ENCODE data around the gene ZNF689. TPM values are rescaled to one million over a fixed set of nuclear protein-coding genes. Genes with fewer than 3 reads are reported as not detected.
"Not testable (repeated sequence)": the region's sequence is repeated elsewhere in the genome, so short reads cannot be mapped to it uniquely, and the experiment has no call there.

ZNF689 gene
- total RNA-seq, 2 experiments from 2014 or later = 14.8 to 15.5 TPM

DNA sequence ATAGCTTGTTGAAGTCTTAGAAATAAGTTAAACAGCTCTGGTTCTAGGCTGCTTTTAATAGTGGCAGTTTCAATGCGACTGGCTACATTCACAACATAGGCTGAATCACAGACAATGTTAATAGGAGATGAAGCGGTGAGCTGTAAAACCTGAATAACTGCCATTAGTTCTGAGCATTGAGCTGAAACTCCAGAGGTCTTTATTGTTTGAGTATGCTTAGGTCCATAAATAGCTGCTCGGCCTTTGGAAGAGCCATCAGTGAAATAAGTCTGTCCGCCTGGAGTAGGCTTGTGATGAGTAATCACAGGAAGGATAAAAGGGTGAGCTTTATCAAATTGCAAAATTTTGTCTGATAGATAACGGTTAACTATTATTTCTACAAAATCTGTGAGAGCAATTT, 9.4 kb upstream of the ZNF689 start:
- Mint-ChIP-seq H3K4me3 (no peak overlapping the region), H3K4me1 (peaks cover 3% of the 10 kb centered on the region), H3K27ac (no peak overlapping the region), H3K9me3 (no peaks in the 10 kb centered on the region), H3K27me3 (peaks cover 5% of the 10 kb centered on the region), H3K36me3 (no peaks in the 10 kb centered on the region)
- DNase-seq = no peak

DNA sequence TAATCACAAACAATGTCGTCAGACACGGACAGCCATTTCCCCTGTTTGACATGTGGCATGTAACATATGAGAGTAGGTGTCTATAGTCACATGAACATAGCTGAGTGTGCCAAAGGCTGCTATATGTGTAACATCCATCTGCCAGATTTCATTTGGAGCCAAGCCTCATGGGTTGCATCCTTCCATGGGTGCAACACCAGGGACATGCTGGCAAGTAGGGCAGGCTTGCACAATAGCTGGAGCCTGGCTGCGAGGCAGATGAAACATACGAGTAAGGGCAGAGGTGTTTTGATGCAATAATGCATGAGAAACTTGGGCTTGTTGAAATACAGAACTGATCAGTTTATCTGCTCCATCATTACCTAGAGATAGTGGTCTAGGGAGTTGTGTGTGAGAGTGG, 9.0 kb upstream of the ZNF689 start:
- peaks cover 3% of the 10 kb centered on the region for H3K4me1 Mint-ChIP-seq
- no peak overlapping the region for H3K27ac Mint-ChIP-seq
- DNase-seq = no peak
- no peaks in the 10 kb centered on the region for H3K9me3 Mint-ChIP-seq
- peaks cover 5% of the 10 kb centered on the region for H3K27me3 Mint-ChIP-seq
- H3K36me3 Mint-ChIP-seq = no peaks in the 10 kb centered on the region
- no peak overlapping the region for H3K4me3 Mint-ChIP-seq

DNA sequence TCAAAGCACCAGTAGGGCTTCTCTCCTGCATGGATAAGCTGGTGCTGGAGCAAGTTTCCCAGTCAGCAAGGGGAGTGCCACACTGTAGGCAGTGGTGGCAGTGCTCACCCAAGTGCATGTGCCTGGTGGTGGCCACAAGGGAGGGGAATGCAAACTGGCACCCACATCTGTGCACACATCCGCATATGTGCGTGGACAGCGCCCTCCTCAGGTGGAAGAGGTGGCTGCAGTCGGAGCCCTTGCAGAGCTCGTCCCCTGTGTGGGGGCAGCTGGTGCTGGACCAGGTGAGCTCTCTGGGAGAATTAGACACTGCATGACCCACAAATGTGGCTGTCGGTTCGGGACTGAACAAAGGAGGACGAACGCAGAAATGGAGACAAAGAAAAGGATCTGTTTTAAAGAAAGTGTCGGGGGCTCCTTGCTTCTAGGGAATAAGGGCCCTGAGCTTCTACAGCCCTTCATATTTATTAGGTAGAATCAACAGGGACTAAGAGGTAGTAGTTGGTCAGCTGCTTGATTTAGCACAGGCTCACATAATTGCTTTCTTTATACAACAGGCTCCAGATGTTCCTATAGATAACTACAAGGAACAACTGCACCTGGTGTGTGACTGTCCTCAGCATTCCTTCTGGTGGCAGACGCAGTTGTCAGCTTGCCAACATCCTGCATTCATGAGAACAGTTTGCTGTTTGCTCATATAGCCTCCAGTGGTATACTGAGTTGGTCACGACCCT, 5.3 kb upstream of the ZNF689 start:
- H3K27ac Mint-ChIP-seq = no peak overlapping the region
- DNase-seq = peak; percentile 77
- H3K36me3 Mint-ChIP-seq = no peaks in the 10 kb centered on the region
- H3K4me1 Mint-ChIP-seq = peaks cover 7% of the 10 kb centered on the region
- no peaks in the 10 kb centered on the region for H3K9me3 Mint-ChIP-seq
- no peaks in the 10 kb centered on the region for H3K27me3 Mint-ChIP-seq
- H3K4me3 Mint-ChIP-seq = no peak overlapping the region

DNA sequence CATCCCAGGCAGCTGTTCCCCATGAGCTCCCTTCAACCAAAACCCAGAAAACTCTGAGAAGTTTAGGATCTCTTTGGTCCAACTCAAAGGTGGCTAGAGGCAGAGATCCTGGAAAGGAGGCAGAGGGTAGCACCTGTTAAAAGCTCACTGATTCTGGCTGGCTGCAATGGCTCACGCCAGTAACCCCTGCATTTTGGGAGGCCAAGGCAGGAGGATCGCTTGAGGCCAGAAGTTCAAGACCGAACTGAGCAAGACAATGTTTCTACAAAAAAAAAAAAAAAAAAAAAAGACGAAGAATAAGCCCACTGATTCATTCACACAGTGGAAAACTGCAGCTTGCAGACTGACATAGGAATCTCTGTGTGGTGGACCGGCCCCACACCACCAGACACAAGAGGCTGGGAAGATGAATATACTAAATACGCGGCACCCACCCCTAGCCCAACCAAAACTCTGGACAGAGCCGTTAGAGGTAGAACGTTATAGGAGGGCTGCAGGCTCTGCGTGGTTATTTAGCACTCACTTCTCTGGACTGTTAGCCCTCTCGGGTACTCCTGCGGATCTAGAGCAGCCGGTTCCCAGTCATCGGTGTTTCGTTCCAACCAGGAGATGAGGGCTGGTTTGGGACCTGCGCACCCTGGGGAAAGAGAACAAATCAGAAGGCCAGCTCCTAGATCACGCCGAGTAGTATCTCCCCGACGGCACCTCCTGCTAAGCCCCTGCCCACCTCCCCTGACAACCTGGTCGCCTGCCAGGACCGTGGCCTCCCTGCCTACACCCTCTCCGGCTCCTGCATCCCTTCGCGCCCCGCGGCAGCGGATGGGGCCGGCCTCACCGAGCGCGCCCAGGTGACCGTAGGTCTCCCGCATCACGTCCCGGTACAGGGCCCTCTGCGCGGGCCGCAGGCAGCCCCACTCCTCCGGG, 925 bp downstream of the ZNF689 start:
- H3K9me3 Mint-ChIP-seq = no peaks in the 10 kb centered on the region
- H3K4me1 Mint-ChIP-seq = peaks cover 17% of the 10 kb centered on the region
- H3K4me3 Mint-ChIP-seq = peak overlapping the region; percentile 91
- peak; percentile 56 for DNase-seq
- H3K27me3 Mint-ChIP-seq = no peaks in the 10 kb centered on the region
- peaks cover 23% of the 10 kb centered on the region for H3K36me3 Mint-ChIP-seq
- H3K27ac Mint-ChIP-seq = peak overlapping the region; percentile 94

DNA sequence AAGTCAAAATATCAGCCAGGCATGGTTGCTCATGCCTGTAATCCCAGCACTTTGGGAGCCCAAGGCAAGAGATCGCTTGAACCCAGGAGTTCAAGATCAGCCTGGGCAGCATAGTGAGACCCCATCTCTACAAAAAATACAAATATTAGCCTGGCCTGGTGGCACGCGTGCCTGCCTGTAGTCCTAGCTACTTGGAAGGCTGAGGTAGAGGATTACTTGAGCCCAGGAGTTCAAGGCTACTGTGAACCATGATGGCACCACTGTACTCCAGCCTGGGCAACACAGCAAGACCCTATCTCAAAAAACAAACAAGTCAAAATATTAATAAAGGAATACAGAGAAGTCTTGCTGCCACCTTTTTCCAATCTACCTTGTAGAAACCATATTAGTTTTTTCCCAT, 4.2 kb downstream of the ZNF689 start:
- H3K27ac Mint-ChIP-seq = no peak overlapping the region
- H3K36me3 Mint-ChIP-seq = peaks cover 28% of the 10 kb centered on the region
- no peak for DNase-seq
- no peaks in the 10 kb centered on the region for H3K27me3 Mint-ChIP-seq
- no peak overlapping the region for H3K4me3 Mint-ChIP-seq
- H3K4me1 Mint-ChIP-seq = peaks cover 17% of the 10 kb centered on the region
- no peaks in the 10 kb centered on the region for H3K9me3 Mint-ChIP-seq

DNA sequence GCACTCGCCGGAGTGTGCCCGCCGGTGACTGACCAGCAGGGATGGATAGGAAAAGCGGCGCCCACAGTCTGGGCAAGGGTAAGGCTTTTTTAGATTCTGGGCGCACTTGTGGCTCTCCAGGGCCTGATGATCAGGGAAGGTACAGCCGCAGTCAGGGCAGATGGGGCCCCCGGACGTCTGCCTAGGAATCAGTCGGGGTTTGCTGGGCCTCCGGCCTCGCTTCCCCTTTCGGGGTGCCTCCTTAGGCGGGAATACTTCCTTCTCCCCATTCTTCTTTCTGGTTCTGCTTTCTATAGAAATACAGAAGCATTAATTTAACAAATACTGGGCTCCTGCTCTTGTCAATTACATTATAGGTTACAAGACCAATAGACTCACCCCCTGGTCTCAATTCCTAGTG, 5.0 kb downstream of the ZNF689 start:
- Mint-ChIP-seq H3K9me3 (no peaks in the 10 kb centered on the region), H3K27me3 (no peaks in the 10 kb centered on the region), H3K4me3 (no peak overlapping the region), H3K27ac (no peak overlapping the region), H3K36me3 (peaks cover 28% of the 10 kb centered on the region), H3K4me1 (peaks cover 11% of the 10 kb centered on the region)
- DNase-seq = no peak

DNA sequence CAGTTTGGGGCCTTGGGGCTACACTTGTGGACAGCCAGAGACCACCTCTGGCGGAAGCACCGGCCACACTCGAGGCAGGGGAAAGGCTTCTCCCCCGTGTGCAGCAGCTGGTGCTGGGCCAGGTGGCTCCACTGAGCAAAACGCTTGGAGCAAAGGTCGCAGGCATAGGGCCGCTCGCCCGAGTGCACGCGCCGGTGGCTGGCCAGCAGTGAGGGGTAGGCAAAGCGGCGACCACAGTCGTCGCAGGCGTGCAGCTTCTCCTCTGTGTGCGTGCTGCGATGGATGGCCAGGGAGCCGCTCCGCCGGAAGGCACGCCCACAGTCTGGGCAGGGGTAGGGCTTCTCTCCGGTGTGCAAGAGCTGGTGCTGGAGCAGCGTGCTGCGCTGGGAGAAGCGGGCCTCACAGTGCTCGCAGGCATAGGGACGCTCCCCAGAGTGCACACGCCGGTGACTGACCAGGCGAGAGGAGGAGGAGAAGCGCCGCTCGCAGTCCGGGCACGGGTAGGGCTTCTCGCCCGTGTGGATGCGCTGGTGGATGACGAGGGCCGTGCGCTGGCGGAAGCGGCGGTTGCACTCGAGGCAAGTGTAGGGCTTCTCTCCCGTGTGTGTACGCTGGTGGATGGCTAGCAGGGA, 5.8 kb downstream of the ZNF689 start:
- Mint-ChIP-seq H3K9me3 (no peaks in the 10 kb centered on the region), H3K27ac (no peak overlapping the region), H3K4me1 (peaks cover 11% of the 10 kb centered on the region), H3K4me3 (no peak overlapping the region), H3K27me3 (no peaks in the 10 kb centered on the region), H3K36me3 (peaks cover 28% of the 10 kb centered on the region)
- no peak for DNase-seq

DNA sequence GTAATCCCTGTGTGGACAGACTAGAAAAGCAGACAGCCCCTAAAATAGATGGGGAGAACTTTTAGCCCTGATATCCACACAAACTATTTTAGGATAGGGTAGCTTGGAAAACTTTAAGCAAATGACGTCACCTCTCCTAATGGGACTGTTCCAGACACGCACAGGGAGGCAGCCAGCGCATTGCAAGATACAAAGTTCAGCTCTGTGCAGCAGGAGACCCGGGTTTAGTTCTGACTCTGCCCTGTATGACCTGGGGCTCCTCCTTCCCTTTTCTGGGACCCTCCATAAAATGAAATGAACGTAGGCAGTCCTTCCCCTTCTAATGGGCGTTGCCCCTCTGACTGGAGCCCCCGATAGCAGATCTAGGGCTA, 6.3 kb downstream of the ZNF689 start:
- no peak overlapping the region for H3K4me3 Mint-ChIP-seq
- no peak for DNase-seq
- H3K36me3 Mint-ChIP-seq = peaks cover 26% of the 10 kb centered on the region
- peaks cover 8% of the 10 kb centered on the region for H3K4me1 Mint-ChIP-seq
- no peak overlapping the region for H3K27ac Mint-ChIP-seq
- no peaks in the 10 kb centered on the region for H3K9me3 Mint-ChIP-seq
- no peaks in the 10 kb centered on the region for H3K27me3 Mint-ChIP-seq

DNA sequence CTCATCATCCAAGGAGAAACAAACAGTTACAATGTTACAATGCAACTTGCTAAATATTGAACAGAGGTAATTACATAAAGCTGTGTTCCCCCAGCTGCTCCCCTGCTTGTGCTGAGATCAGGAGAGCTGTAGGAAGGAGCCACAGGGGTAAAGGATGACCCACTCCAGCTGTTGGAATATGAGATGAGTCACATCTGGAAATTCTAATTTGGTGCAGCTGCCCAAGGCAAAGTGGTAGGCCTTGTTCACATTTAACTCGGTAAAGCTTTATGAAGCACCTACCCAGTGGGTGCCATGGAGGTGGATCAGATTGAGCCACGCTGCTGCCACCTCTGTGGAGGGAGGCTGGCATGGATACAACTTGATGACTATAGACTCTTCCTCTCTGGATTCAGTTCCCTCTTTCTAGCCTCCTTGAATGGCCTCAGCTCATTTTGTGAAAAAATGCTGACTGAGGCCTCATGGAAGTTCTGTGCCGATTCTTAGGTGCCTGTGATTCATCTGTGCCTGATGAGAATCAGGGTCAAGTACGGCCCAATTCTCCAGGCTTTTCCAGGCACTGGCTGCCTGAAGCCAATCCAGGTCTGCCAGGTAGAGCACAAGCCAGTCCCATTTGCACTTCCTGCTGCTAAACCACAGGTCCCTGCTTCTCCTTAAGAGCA, 7.4 kb downstream of the ZNF689 start:
- peaks cover 6% of the 10 kb centered on the region for H3K4me1 Mint-ChIP-seq
- DNase-seq = no peak
- no peak overlapping the region for H3K4me3 Mint-ChIP-seq
- H3K36me3 Mint-ChIP-seq = peaks cover 19% of the 10 kb centered on the region
- H3K27ac Mint-ChIP-seq = peak overlapping the region; percentile 35
- no peaks in the 10 kb centered on the region for H3K9me3 Mint-ChIP-seq
- H3K27me3 Mint-ChIP-seq = no peaks in the 10 kb centered on the region

DNA sequence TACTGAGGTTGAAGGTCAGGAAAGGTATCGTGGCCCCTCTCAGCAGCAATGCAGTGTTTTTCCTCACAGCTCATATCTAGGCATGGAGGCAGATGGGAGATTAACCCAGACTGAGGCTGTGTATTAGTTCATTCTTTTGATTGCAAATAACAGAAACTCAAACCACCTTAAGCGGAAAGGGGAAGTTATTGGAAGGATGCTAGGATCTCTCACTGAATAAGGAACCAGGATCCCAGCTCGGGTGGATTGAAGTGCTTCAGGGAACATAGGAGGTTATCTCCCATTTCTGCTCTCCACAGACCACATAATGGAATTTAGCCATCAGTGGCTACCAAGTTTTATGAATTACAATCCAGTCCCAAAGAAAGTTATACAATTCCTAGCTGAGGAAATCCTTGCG, 8.2 kb downstream of the ZNF689 start:
- Mint-ChIP-seq H3K27ac (no peak overlapping the region), H3K27me3 (no peaks in the 10 kb centered on the region), H3K9me3 (no peaks in the 10 kb centered on the region), H3K4me3 (no peak overlapping the region), H3K4me1 (peaks cover 5% of the 10 kb centered on the region), H3K36me3 (peaks cover 16% of the 10 kb centered on the region)
- DNase-seq = no peak

DNA sequence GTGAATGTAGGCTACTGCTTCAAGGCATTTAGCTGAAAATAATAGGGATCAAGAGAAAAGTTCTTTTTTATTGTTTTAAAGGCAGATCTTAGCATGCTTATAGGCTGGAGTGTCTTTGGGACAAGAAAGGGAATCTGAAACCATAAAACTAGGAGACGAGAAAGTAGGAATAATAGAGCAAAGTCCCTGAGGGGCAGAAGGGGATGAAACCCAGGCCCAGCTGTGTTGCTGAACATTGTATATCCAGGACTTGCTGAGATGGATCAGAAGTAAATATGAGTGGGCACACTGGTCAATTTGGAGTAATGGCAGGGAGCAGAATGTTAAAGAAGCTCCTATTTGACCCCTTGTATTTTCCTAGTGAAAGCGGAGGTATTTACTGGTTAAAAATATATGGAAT, 9.3 kb downstream of the ZNF689 start:
- H3K27me3 Mint-ChIP-seq = no peaks in the 10 kb centered on the region
- no peaks in the 10 kb centered on the region for H3K9me3 Mint-ChIP-seq
- peaks cover 5% of the 10 kb centered on the region for H3K4me1 Mint-ChIP-seq
- no peak overlapping the region for H3K27ac Mint-ChIP-seq
- no peak for DNase-seq
- H3K36me3 Mint-ChIP-seq = peaks cover 12% of the 10 kb centered on the region
- no peak overlapping the region for H3K4me3 Mint-ChIP-seq

DNA sequence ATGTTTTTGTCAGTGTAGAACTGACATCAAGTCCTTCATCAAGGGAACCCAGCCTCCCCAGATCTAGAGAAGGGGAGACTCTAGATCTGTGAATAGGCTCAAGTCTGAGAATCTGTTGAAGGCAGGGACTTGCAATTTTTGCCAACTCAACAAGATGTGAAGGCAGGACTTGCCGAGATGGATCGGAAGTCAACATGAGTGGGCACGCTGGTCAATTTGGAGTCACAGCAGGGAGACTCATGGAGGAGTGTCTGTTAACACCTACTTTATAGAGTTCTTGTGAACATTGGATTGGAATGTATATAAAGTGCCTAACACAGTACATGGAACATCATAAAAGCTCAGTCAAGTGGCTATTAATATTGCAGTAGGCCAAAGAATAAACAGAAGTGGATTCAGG, 10.0 kb downstream of the ZNF689 start:
- H3K27me3 Mint-ChIP-seq = no peaks in the 10 kb centered on the region
- H3K36me3 Mint-ChIP-seq = peaks cover 12% of the 10 kb centered on the region
- H3K9me3 Mint-ChIP-seq = no peaks in the 10 kb centered on the region
- H3K4me3 Mint-ChIP-seq = no peak overlapping the region
- no peak for DNase-seq
- no peak overlapping the region for H3K27ac Mint-ChIP-seq
- H3K4me1 Mint-ChIP-seq = peaks cover 5% of the 10 kb centered on the region

DNA sequence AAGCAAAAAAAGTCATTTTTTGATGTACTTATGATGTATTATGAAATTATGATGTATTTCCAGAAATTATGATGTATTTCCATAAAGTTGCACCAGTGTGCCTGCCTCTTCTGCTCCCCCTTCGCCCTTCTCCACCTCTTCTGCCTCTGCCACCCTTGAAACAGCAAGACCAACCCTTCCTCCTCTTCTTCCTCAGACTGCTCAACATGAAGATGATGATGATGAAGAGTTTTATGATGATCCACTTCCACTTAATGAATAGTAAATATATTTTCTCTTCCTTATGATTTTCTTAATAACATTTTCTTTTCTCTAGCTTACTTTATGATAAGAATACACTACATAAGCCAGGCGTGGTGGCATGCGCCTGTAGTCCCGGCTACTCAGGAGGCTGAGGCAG, 17.3 kb downstream of the ZNF689 start:
- Mint-ChIP-seq H3K4me3 (no peak overlapping the region), H3K36me3 (peaks cover 4% of the 10 kb centered on the region), H3K9me3 (no peaks in the 10 kb centered on the region), H3K4me1 (no peaks in the 10 kb centered on the region), H3K27ac (no peak overlapping the region), H3K27me3 (no peaks in the 10 kb centered on the region)
- no peak for DNase-seq

DNA sequence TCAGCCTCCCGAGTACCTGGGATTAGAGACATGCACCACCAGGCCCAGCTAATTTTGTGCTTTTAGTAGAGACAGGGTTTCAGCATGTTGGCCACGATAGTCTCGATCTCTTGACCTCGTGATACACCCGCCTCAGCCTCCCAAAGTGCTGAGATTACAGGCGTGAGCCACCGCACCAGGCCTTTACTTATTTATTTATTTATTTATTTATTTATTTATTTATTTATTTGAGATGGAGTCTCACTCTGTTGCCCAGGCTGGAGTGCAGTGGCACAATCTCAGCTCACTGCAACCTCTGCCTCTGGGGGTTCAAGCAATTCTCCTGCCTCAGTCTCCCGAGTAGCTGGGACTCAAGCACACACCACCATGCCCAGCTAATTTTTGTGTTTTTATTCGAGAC, 19.3 kb downstream of the ZNF689 start:
- not testable (repeated sequence) for DNase-seq, H3K27ac Mint-ChIP-seq, H3K9me3 Mint-ChIP-seq, H3K27me3 Mint-ChIP-seq, H3K4me3 Mint-ChIP-seq
- peaks cover 10% of the 10 kb centered on the region for H3K4me1 Mint-ChIP-seq
- H3K36me3 Mint-ChIP-seq = peaks cover 17% of the 10 kb centered on the region

DNA sequence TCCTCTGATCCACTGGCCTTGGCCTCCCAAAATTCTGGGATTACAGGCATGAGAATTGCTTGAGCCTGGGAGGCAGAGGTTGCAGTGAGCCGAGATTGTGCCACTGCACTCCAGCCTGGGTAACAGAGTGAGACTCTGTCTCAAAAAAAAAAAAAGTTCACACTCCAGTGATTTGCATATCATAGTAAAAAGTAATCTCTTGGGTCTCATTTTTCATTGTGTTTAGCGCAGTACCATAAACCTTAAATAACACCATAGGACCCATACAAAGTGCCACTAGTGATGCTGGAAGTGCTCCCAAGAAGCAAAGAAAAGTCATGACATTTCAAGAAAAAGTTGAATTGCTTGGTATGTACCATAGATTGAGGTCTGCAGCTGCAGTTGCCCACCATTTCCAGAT, 20.6 kb downstream of the ZNF689 start:
- H3K4me3 Mint-ChIP-seq, DNase-seq: not testable (repeated sequence)

More for the DNA sequence above, 20.6 kb downstream of the ZNF689 start:
- H3K27ac Mint-ChIP-seq, H3K9me3 Mint-ChIP-seq, H3K27me3 Mint-ChIP-seq: not testable (repeated sequence)
- Mint-ChIP-seq H3K36me3 (peaks cover 23% of the 10 kb centered on the region), H3K4me1 (peaks cover 15% of the 10 kb centered on the region)

Data from activated naive CD8-positive, alpha-beta T cell treated with anti-CD3 and anti-CD28 coated beads for 36 hours (primary cell).